Vagina (tissue), 2 donors: Measurements from ENCODE around the gene ARHGAP45. TPM values are rescaled to one million over a fixed set of nuclear protein-coding genes. Genes with fewer than 3 reads are reported as not detected.

Source experiments
- DNase-seq, 2 donors: peaks; one replicate each; pipeline ENCODE4 v3.0.0-alpha.2; 2017; ENCODE audit errors: extremely low spot score in 2 of 2
- H3K27ac ChIP-seq: fragments of 200-600 bp; sonication (generic); one replicate; pipeline ENCODE4 v1.5.1; 2019
- H3K27me3 ChIP-seq: fragments of 200-600 bp; sonication (generic); one replicate; pipeline ENCODE4 v1.5.1; 2019
- H3K36me3 ChIP-seq, 2 donors: fragments of 200-600 bp; sonication (generic); one replicate each; pipeline ENCODE4 v1.5.1; 2017 to 2019
- H3K4me1 ChIP-seq: fragments of 200-600 bp; sonication (generic); one replicate; pipeline ENCODE4 v1.5.1; 2019
- H3K4me3 ChIP-seq, 2 donors: fragments of 200-600 bp; sonication (generic); 1 replicate in 1 of 2; 2 replicates in 1 of 2; pipeline ENCODE4 v1.5.1; 2016 to 2019
- H3K9me3 ChIP-seq: fragments of 200-600 bp; sonication (generic); one replicate; pipeline ENCODE4 v1.5.1; 2019
- POLR2A ChIP-seq, 2 donors: fragments of 450-650 bp; IDR thresholded peaks; one replicate each; pipeline ENCODE4 v1.6.1; 2017; ENCODE audit warnings: antibody characterized with exemption in 2 of 2, mild to moderate bottlenecking in 2 of 2, moderate library complexity in 2 of 2
- POLR2AphosphoS5 ChIP-seq, 2 donors: sonication (generic); formaldehyde crosslinking; IDR thresholded peaks; one replicate each; pipeline ENCODE4 v1.9.0; 2017; ENCODE audit warnings: antibody characterized with exemption in 2 of 2, mild to moderate bottlenecking in 2 of 2, low read depth in 1 of 2; ENCODE audit not compliant: insufficient read depth in 1 of 2
- intact Hi-C: fragments of 100-400 bp; cut with DNase I; formaldehyde crosslinking; loops from one replicate; pipeline ENCODE4 v1.15.1; 2023
- total RNA-seq: library from RNA; depleted of rRNA; stranded (reverse); fragments of >200 nt; gene quantifications from one replicate; pipeline ENCODE4 v1.2.3, GENCODE V29; 2016
- TF ChIP-seq, protein P1 (sequence below), 3 experiments: fragments of 450-650 bp in 2 of 3; fragments of 200-600 bp in 1 of 3; sonication (generic) in 1 of 3; IDR thresholded peaks; one replicate each; pipeline ENCODE4 v1.5.1; 2017 to 2019; ENCODE audit warnings: antibody characterized with exemption in 3 of 3, mild to moderate bottlenecking in 2 of 3, moderate library complexity in 2 of 3

ARHGAP45 gene
- total RNA-seq, 1 donor from 2014 or later, result 36.8 TPM

DNA sequence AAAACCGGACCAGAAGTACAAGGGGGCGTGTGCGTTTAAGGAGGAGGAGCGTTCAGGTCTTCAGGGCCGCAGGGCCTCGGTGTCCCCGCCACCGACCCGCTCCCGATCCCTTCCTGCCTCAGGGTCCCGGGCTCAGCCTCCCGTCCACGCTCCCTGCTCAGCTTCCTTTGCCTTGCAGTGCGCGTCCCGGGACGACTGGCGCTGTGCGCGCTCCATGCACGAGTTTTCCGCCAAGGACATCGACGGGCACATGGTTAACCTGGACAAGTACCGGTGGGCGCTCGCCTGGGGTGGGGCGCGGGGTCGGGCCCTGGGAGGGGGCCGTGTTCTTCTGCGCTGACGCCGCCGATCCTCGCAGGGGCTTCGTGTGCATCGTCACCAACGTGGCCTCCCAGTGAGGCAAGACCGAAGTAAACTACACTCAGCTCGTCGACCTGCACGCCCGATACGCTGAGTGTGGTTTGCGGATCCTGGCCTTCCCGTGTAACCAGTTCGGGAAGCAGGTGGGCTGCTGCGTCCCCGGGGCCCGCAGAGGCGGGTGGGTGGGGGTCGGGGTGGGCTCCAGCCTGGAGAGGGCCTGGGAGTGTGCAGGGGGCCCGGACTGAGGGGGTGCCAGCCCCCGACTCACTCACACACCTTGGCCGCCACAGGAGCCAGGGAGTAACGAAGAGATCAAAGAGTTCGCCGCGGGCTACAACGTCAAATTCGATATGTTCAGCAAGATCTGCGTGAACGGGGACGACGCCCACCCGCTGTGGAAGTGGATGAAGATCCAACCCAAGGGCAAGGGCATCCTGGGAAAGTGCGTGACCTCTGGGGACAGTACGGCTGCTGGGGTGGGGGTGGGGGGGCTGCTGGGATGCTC is 38.3 kb downstream of the ARHGAP45 start:
- TF ChIP-seq POLR2A (IDR thresholded peaks at IDR 0.05) (no peak), POLR2AphosphoS5 (IDR thresholded peaks at IDR 0.05; ENCODE audit: insufficient read depth in 1 of 2, low read depth in 1 of 2) (peak in 1 of 2 donors; percentile 59)
- TF ChIP-seq, protein P1, sequence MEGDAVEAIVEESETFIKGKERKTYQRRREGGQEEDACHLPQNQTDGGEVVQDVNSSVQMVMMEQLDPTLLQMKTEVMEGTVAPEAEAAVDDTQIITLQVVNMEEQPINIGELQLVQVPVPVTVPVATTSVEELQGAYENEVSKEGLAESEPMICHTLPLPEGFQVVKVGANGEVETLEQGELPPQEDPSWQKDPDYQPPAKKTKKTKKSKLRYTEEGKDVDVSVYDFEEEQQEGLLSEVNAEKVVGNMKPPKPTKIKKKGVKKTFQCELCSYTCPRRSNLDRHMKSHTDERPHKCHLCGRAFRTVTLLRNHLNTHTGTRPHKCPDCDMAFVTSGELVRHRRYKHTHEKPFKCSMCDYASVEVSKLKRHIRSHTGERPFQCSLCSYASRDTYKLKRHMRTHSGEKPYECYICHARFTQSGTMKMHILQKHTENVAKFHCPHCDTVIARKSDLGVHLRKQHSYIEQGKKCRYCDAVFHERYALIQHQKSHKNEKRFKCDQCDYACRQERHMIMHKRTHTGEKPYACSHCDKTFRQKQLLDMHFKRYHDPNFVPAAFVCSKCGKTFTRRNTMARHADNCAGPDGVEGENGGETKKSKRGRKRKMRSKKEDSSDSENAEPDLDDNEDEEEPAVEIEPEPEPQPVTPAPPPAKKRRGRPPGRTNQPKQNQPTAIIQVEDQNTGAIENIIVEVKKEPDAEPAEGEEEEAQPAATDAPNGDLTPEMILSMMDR (IDR thresholded peaks at IDR 0.05), result no peak
- Histone ChIP-seq H3K4me1 (peaks cover 58% of the 10 kb centered on the region), H3K36me3 (peaks cover 0 to 33% of the 10 kb centered on the region in 2 donors), H3K27me3 (no peaks in the 10 kb centered on the region), H3K27ac (peak overlapping the region; percentile 99), H3K4me3 (peak overlapping the region; percentile 86 to 92), H3K9me3 (no peaks in the 10 kb centered on the region)
- intact Hi-C loops, result no loop called here
- no peak for DNase-seq

DNA sequence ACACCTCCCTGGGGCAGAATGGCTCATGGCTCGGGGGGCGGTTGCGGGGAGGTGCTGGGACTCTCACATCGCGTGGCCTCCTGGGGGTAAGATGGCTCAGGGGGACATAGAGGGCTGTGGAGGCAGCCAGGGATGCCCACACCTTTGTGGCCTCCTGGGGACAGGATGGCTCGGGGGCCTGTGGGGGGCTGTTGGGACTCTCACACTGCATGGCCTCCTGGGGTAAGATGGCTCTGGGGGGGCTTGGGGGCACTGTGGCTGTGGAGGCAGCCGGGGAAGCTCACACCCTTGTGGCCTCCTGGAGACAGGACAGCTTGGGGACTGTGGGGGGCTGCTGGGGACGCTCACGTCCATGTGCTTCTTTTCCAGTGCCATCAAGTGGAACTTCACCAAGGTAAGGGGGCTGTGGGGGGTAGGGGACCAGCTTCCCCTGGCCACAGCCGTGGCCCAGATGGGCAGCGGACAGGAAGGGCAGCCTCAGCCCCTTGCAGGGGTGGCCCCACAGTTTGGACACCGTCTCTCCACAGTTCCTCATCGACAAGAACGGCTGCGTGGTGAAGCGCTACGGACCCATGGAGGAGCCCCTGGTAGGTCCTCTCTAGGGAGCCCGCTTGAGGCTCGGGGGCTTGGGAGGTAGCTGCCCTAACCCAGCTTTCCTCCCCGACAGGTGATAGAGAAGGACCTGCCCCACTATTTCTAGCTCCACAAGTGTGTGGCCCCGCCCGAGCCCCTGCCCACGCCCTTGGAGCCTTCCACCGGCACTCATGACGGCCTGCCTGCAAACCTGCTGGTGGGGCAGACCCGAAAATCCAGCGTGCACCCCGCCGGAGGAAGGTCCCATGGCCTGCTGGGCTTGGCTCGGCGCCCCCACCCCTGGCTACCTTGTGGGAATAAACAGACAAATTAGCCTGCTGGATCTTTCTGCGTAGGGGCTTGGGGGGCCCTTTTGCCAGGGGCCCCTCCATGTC is 39.2 kb downstream of the ARHGAP45 start:
- intact Hi-C loops, result no loop called here
- Histone ChIP-seq H3K9me3 (no peaks in the 10 kb centered on the region), H3K36me3 (peaks cover 0 to 41% of the 10 kb centered on the region in 2 donors), H3K27me3 (no peaks in the 10 kb centered on the region), H3K27ac (peak overlapping the region; percentile 99), H3K4me1 (peaks cover 51% of the 10 kb centered on the region), H3K4me3 (peak overlapping the region in 1 of 2 donors; percentile 92)
- TF ChIP-seq POLR2A (IDR thresholded peaks at IDR 0.05), result no peak
- TF ChIP-seq POLR2AphosphoS5 (IDR thresholded peaks at IDR 0.05; ENCODE audit: insufficient read depth in 1 of 2, low read depth in 1 of 2), result no peak
- TF ChIP-seq, protein P1 (IDR thresholded peaks at IDR 0.05), result no peak
- no peak for DNase-seq

GRCh38 chr19:1106841-1107660 is 40.1 kb downstream of the ARHGAP45 start:
- H3K4me3 ChIP-seq, result no peak overlapping the region
- H3K27me3 ChIP-seq, result no peaks in the 10 kb centered on the region
- H3K36me3 ChIP-seq, result peaks cover 0 to 43% of the 10 kb centered on the region in 2 donors
- no peak overlapping the region for H3K27ac ChIP-seq
- TF ChIP-seq, protein P1 (IDR thresholded peaks at IDR 0.05), result no peak
- TF ChIP-seq POLR2AphosphoS5 (IDR thresholded peaks at IDR 0.05; ENCODE audit: insufficient read depth in 1 of 2, low read depth in 1 of 2) (peak in 1 of 2 donors; percentile 12), POLR2A (IDR thresholded peaks at IDR 0.05) (no peak)
- no peak for DNase-seq
- intact Hi-C loops, result no loop called here
- peaks cover 47% of the 10 kb centered on the region for H3K4me1 ChIP-seq
- no peaks in the 10 kb centered on the region for H3K9me3 ChIP-seq

DNA sequence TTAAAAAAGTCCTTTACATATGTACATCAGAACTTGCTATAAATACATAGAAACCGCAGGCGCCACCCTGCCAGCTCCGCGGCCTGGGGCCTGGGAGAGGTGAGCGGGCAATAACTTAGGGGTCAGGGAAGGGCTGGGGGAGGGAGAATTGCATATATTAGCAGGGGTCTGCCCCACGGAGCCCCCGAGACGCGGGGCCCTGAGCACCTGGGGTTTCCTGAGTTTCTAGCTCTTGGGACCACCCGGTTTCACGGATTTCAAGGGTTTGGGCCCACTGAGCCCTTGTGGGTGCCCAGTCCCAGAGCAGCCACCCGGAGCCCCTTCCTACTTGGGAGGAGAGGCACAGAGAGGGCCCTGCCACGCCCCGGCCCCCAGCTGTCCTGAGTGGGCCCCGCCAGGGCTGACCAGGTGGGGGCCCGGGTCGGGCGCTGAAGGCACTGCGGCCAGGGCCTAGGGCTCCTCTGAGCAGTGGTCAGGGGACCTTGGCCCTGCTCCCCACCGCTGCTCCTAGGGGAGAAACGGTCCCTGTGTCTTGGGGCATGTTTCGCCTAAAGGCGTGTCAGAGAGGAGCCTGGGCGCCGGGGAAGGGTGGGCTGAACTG is 40.8 kb downstream of the ARHGAP45 start:
- H3K9me3 ChIP-seq, result no peaks in the 10 kb centered on the region
- TF ChIP-seq, protein P1 (IDR thresholded peaks at IDR 0.05), result no peak
- no peak for TF ChIP-seq POLR2AphosphoS5 (IDR thresholded peaks at IDR 0.05; ENCODE audit: insufficient read depth in 1 of 2, low read depth in 1 of 2)
- no peak for TF ChIP-seq POLR2A (IDR thresholded peaks at IDR 0.05)
- H3K27me3 ChIP-seq, result no peaks in the 10 kb centered on the region
- H3K36me3 ChIP-seq, result peaks cover 0 to 43% of the 10 kb centered on the region in 2 donors
- no peak overlapping the region for H3K27ac ChIP-seq
- intact Hi-C loops, result no loop called here
- DNase-seq, result no peak
- peaks cover 47% of the 10 kb centered on the region for H3K4me1 ChIP-seq
- no peak overlapping the region for H3K4me3 ChIP-seq
